HepG2 (cell line): ENCODE results near the gene TAF1B. TPM values are rescaled to one million over a fixed set of nuclear protein-coding genes. Genes with fewer than 3 reads are reported as not detected.

ENCODE experiments used
- ATAC-seq: fragments of 200-7000 bp; cut with Tn5 transposase; 3 replicates; pipeline ENCODE4 v1.9.1; 2020; ENCODE audit warnings: mild to moderate bottlenecking, moderate library complexity
- BruUV-seq: library from RNA; stranded (reverse); fragments of 400-500 nt; replicated peaks from 2 replicates; lab custom pipeline; 2021; lab: Mats Ljungman, UMichigan
- CTCF ChIA-PET: fragments of 300-600 bp; formaldehyde crosslinking; extraction: SDS; loops from one replicate; lab custom pipeline; 2021; ENCODE audit warnings: low total read pairs, inconsistent platforms, low intra/inter-chr PET ratio; lab: Yijun Ruan, JAX
- POLR2A ChIA-PET: fragments of 350-600 bp; sonication (Branson Sonifier 250); formaldehyde crosslinking; loops from one replicate; lab custom pipeline; 2020; ENCODE audit warnings: antibody characterized with exemption, inconsistent platforms; lab: Yijun Ruan, JAX
- DNase-seq: peaks from one replicate; pipeline ENCODE4 v3.0.0-alpha.2; 2015; ENCODE audit warnings: low spot score
- FAIRE-seq: peaks from 3 replicates; lab custom pipeline; 2011; peaks lifted over from hg19 to GRCh38; lab: Jason Lieb, UNC
- H2AFZ ChIP-seq: one replicate; pipeline ENCODE4 v1.6.1; 2011; ENCODE audit warnings: low read length, inconsistent platforms
- H3K27ac ChIP-seq: fragments of 300-600 bp; 3 replicates; pipeline ENCODE4 v1.8.0; 2011; ENCODE audit warnings: mixed run types, mild to moderate bottlenecking, mixed read lengths, low read length, inconsistent platforms; ENCODE audit not compliant: insufficient read depth; ENCODE audit errors: extremely low read length
- H3K27me3 ChIP-seq, 2 experiments: fragments of 200-600 bp in 1 of 2; 2 replicates in 1 of 2; 3 replicates in 1 of 2; pipeline versions ENCODE4 v1.6.0 to v1.8.0; 2011; ENCODE audit warnings: low read length in 2 of 2, mild to moderate bottlenecking in 2 of 2, moderate library complexity in 2 of 2, inconsistent platforms in 1 of 2; ENCODE audit not compliant: insufficient read depth in 2 of 2, control insufficient read depth in 1 of 2
- H3K36me3 ChIP-seq, 2 experiments: fragments of 200-600 bp in 1 of 2; replicated peaks in 1 of 2; 2 replicates in 1 of 2; 3 replicates in 1 of 2; pipeline versions ENCODE4 v1.5.1 to v1.8.0; 2011; ENCODE audit warnings: low read length in 2 of 2, inconsistent platforms in 1 of 2; ENCODE audit not compliant: insufficient read depth in 2 of 2, control insufficient read depth in 1 of 2
- H3K4me1 ChIP-seq: 2 replicates; pipeline ENCODE4 v1.5.1; 2012; ENCODE audit warnings: low read length, inconsistent platforms; ENCODE audit not compliant: insufficient read depth
- H3K4me2 ChIP-seq: 2 replicates; pipeline ENCODE4 v1.6.0; 2011; ENCODE audit warnings: low read depth, low read length, inconsistent platforms
- H3K4me3 ChIP-seq, 3 experiments: fragments of 200-600 bp in 1 of 3; sonication (generic), shearing (Covaris generic) in 1 of 3; replicated peaks in 1 of 3; 2 replicates each; pipeline ENCODE4 v1.5.1; 2011 to 2016; ENCODE audit warnings: low read length in 3 of 3, inconsistent platforms in 2 of 3, low read depth in 2 of 3, mild to moderate bottlenecking in 2 of 3, control low read depth in 1 of 3, mixed read lengths in 1 of 3; ENCODE audit not compliant: insufficient read depth in 1 of 3
- H3K79me2 ChIP-seq: one replicate; pipeline ENCODE4 v1.6.1; 2011; ENCODE audit warnings: low read length, inconsistent platforms; ENCODE audit not compliant: insufficient read depth
- H3K9ac ChIP-seq: 2 replicates; pipeline ENCODE4 v1.6.0; 2011; ENCODE audit warnings: mild to moderate bottlenecking, low read depth, low read length, inconsistent platforms; ENCODE audit not compliant: insufficient read depth
- H3K9me3 ChIP-seq: 2 replicates; pipeline ENCODE4 v1.5.1; 2012; ENCODE audit warnings: mild to moderate bottlenecking, low read length
- H4K20me1 ChIP-seq: 2 replicates; pipeline ENCODE4 v1.6.0; 2011; ENCODE audit warnings: inconsistent platforms, mild to moderate bottlenecking, low read length, moderate library complexity; ENCODE audit not compliant: insufficient read depth
- E2F1 ChIP-seq: sonication (generic); formaldehyde crosslinking; IDR thresholded peaks from 2 replicates; pipeline ENCODE4 v1.5.0; 2020; ENCODE audit warnings: missing genetic modification reagents
- HDAC6 ChIP-seq: fragments of 200-600 bp; sonication (generic); IDR thresholded peaks from 2 replicates; pipeline ENCODE4 v1.7.0; 2017; ENCODE audit warnings: mild to moderate bottlenecking, antibody characterized with exemption, low read length, low read depth
- HNF1B ChIP-seq: sonication (generic); formaldehyde crosslinking; IDR thresholded peaks from 2 replicates; pipeline ENCODE4 v1.5.1; 2020; ENCODE audit warnings: mild to moderate bottlenecking, moderate library complexity, missing genetic modification reagents
- HOXA7 ChIP-seq: sonication (generic); formaldehyde crosslinking; IDR thresholded peaks from 2 replicates; pipeline ENCODE4 v1.8.1; 2022; ENCODE audit warnings: mild to moderate bottlenecking, missing genetic modification reagents, moderate library complexity
- KIAA2018 ChIP-seq: sonication (generic); formaldehyde crosslinking; IDR thresholded peaks from 2 replicates; pipeline ENCODE4 v1.5.0; 2020; ENCODE audit warnings: mild to moderate bottlenecking, missing genetic modification reagents, borderline replicate concordance
- SMARCC2 ChIP-seq: fragments of 450-650 bp; IDR thresholded peaks from 2 replicates; pipeline ENCODE4 v1.6.1; 2017; ENCODE audit warnings: antibody characterized with exemption, mild to moderate bottlenecking
- SUZ12 ChIP-seq: fragments of 150-350 bp; IDR thresholded peaks from 2 replicates; pipeline ENCODE4 v1.6.1; 2014; ENCODE audit warnings: low read depth, low read length
- ZNF136 ChIP-seq: sonication (generic); formaldehyde crosslinking; IDR thresholded peaks from 2 replicates; pipeline ENCODE4 v1.8.1; 2022; ENCODE audit warnings: low read depth, mild to moderate bottlenecking, moderate library complexity, missing genetic modification reagents
- ZNF329 ChIP-seq: sonication (generic); formaldehyde crosslinking; IDR thresholded peaks from 2 replicates; pipeline ENCODE4 v1.9.0; 2021; ENCODE audit warnings: low read depth, mild to moderate bottlenecking, missing genetic modification reagents
- ZNF564 ChIP-seq: sonication (generic); formaldehyde crosslinking; IDR thresholded peaks from 2 replicates; pipeline ENCODE4 v1.8.1; 2023; ENCODE audit warnings: mild to moderate bottlenecking, missing genetic modification reagents
- ZSCAN20 ChIP-seq: sonication (generic); formaldehyde crosslinking; IDR thresholded peaks from 2 replicates; pipeline ENCODE4 v1.4.0; 2020; ENCODE audit warnings: missing genetic modification reagents, mild to moderate bottlenecking, borderline replicate concordance
- ZSCAN30 ChIP-seq: sonication (generic); formaldehyde crosslinking; IDR thresholded peaks from 2 replicates; pipeline ENCODE4 v1.5.0; 2020; ENCODE audit warnings: mild to moderate bottlenecking, missing genetic modification reagents
- WGBS: methylation state at CpG from one replicate; pipeline ENCODE4 v1.1.6; 2017; ENCODE audit warnings: low lambda C conversion rate; 5-methylcytosine and 5-hydroxymethylcytosine counted together
- in situ Hi-C: cut with HindIII; loops from 2 replicates; pipeline ENCODE4 v1.10.0; 2017; ENCODE audit warnings: low pct_unique_long_range_greater_than_20kb; ENCODE audit not compliant: extremely low pct_ligation_motif_present
- intact Hi-C: fragments of 100-400 bp; cut with micrococcal nuclease; formaldehyde crosslinking; loops from one replicate; pipeline ENCODE4 v1.10.0; 2022; ENCODE audit not compliant: unreplicated experiment
- polyA plus RNA-seq, 8 experiments: library from polyadenylated mRNA; depleted of rRNA in 3 of 8; stranded (reverse) in 7 of 8; unstranded in 1 of 8; fragments of >200 nt; fragmentation: Illumina TruSeq in 4 of 8; extraction: Trizol in 4 of 8; gene quantifications; 2 replicates each; pipeline versions ENCODE4 v1.2.1 to v1.2.3, GENCODE V29; 2011 to 2016; ENCODE audit warnings: low read depth in 4 of 8, missing spikeins in 1 of 8, mixed read lengths in 1 of 8; ENCODE audit not compliant: insufficient read depth in 1 of 8
- total RNA-seq, 5 experiments: library from RNA; depleted of rRNA; stranded (reverse); fragments of >200 nt; fragmentation: Illumina TruSeq; extraction: Trizol; gene quantifications; 2 replicates each; pipeline ENCODE4 v1.2.3, GENCODE V29; 2016; ENCODE audit warnings: low read depth in 1 of 5

TAF1B gene
- total and polyA plus RNA-seq, 2 of the 13 experiments (the other 11 are each of a cell fraction or from before 2014, with no cell fraction given) = 13.3 to 27.7 TPM

- BruUV-seq = no TSS peak
- Histone ChIP-seq H3K79me2 (no peaks in the 10 kb centered on the region), H3K36me3 (no peaks in the 10 kb centered on the region), H4K20me1 (no peaks in the 10 kb centered on the region), H3K27ac (no peak overlapping the region), H3K9ac (peak overlapping the region; percentile 6; the same call in 1 of the 2 replicates), H3K4me1 (peaks cover 67% of the 10 kb centered on the region), H3K9me3 (no peaks in the 10 kb centered on the region), H2AFZ (peak overlapping the region; percentile 30), H3K4me3 (peak overlapping the region; percentile 30 to 70 (median 44)), H3K27me3 (peaks cover 4 to 49% of the 10 kb centered on the region in 2 experiments; a peak in 4 of 5 replicates), H3K4me2 (peak overlapping the region; percentile 89)
- ATAC-seq = peak; percentile 39
- CTCF ChIA-PET = interaction anchor here (3.3 kb wide), 1 partner anchor 248 kb away, joined by 14 read pairs; no protein-coding TSS in a partner anchor
- FAIRE-seq = no peak
- intact Hi-C loops = no loop called here
- in situ Hi-C loops = loop anchor here (25.0 kb wide), 1 partner anchor 636 kb away; the partner anchor contains the start of gene ODC1
- WGBS = 3% methylated on average over 15 of the region's 25 CpGs
- POLR2A ChIA-PET = interaction anchor here (1.0 to 1.5 kb wide), 2 partner anchors 42 to 161 kb away, joined by 3 to 5 read pairs; partner anchors contain the start of gene TAF1B
- DNase-seq = peak; percentile 30
- TF ChIP-seq ZSCAN30 (CRISPR knock-in tag) = no peak
- no peak for TF ChIP-seq HDAC6
- peak; percentile 55; the same call in 1 of the 2 replicates for TF ChIP-seq ZNF564
- no peak for TF ChIP-seq KIAA2018 (CRISPR knock-in tag)
- TF ChIP-seq SMARCC2 = no peak
- no peak for TF ChIP-seq ZNF136 (CRISPR knock-in tag)
- no peak for TF ChIP-seq E2F1 (CRISPR knock-in tag)
- no peak for TF ChIP-seq ZNF329
- TF ChIP-seq HOXA7 (CRISPR knock-in tag) = no peak
- peak; percentile 89 for TF ChIP-seq HNF1B (CRISPR knock-in tag)
- TF ChIP-seq ZSCAN20 (CRISPR knock-in tag) = no peak
- TF ChIP-seq SUZ12 = no peak
Observed at GRCh38 chr2:9800975-9801726, 42.1 kb upstream of the TAF1B start.
